H1 (cell line): ENCODE measurements around the gene TBC1D22A. TPM values are rescaled to one million over a fixed set of nuclear protein-coding genes. Genes with fewer than 3 reads are reported as not detected.

Experiments
- CEBPB ChIP-seq: IDR thresholded peaks from 2 replicates; pipeline ENCODE4 v1.6.1; 2012; ENCODE audit warnings: low read depth, low read length
- CTBP2 ChIP-seq: IDR thresholded peaks from 2 replicates; pipeline ENCODE4 v1.7.0; 2011; ENCODE audit warnings: borderline replicate concordance, mild to moderate bottlenecking, moderate library complexity, mixed read lengths, low read length; ENCODE audit not compliant: insufficient read depth, insufficient read length
- EP300 ChIP-seq, 2 experiments: IDR thresholded peaks; 1 replicate in 1 of 2; 2 replicates in 1 of 2; pipeline ENCODE4 v1.6.1; 2011 to 2012; ENCODE audit warnings: low read depth in 2 of 2, low read length in 2 of 2, mild to moderate bottlenecking in 2 of 2, borderline replicate concordance in 1 of 2, inconsistent platforms in 1 of 2, moderate library complexity in 1 of 2
- NANOG ChIP-seq: IDR thresholded peaks from 2 replicates; pipeline ENCODE4 v1.6.1; 2011; ENCODE audit warnings: low read length, low read depth, mild to moderate bottlenecking, inconsistent platforms; ENCODE audit not compliant: insufficient read depth, poor library complexity, severe bottlenecking
- NRF1 ChIP-seq: IDR thresholded peaks from 2 replicates; pipeline ENCODE4 v1.6.1; 2011; ENCODE audit warnings: mild to moderate bottlenecking, low read depth, low read length, improper control_type of control experiment
- SUZ12 ChIP-seq: fragments of 200-600 bp; sonication (generic); IDR thresholded peaks from 2 replicates; pipeline ENCODE4 v1.6.1; 2012; ENCODE audit warnings: mild to moderate bottlenecking, inconsistent platforms, low read length, moderate library complexity, mixed read lengths
- TAF7 ChIP-seq: optimal IDR thresholded peaks from 2 replicates; pipeline ENCODE3; 2011; ENCODE audit warnings: low read depth, mild to moderate bottlenecking, inconsistent platforms, low read length, moderate library complexity, borderline replicate concordance
- polyA plus RNA-seq, 7 experiments: library from polyadenylated mRNA; depleted of rRNA in 3 of 7; stranded (reverse) in 5 of 7; unstranded in 2 of 7; fragments of >200 nt in 5 of 7; fragments of 200-250 nt in 2 of 7; gene quantifications; 1 replicate in 5 of 7; 2 replicates in 1 of 7; 4 replicates in 1 of 7; pipeline versions ENCODE4 v1.2.1 to v1.2.3, GENCODE V29; 2011 to 2013; ENCODE audit warnings: missing spikeins in 2 of 7, mixed read lengths in 2 of 7
- total RNA-seq: library from RNA; stranded (reverse); fragmentation: NEBNext Ultra II Directional; extraction: Animal tissue kit (Norgen Biotek cat#: 25700); gene quantifications from 2 replicates; pipeline ENCODE4 v1.2.1, GENCODE V29; 2021
- TF ChIP-seq, protein P1 (sequence below): IDR thresholded peaks from 2 replicates; pipeline ENCODE4 v1.6.1; 2012; ENCODE audit warnings: low read length, inconsistent platforms

The TBC1D22A gene
- total and polyA plus RNA-seq, 2 of the 8 experiments (the other 6 are each of a cell fraction or from before 2014, with no cell fraction given): 11.9 to 18.4 TPM

GRCh38 chr22:46962406-46962805 lies 200.0 kb downstream of the TBC1D22A start (continued):
- no peak for TF ChIP-seq SUZ12
- no peak for TF ChIP-seq NRF1
- TF ChIP-seq, protein P1, sequence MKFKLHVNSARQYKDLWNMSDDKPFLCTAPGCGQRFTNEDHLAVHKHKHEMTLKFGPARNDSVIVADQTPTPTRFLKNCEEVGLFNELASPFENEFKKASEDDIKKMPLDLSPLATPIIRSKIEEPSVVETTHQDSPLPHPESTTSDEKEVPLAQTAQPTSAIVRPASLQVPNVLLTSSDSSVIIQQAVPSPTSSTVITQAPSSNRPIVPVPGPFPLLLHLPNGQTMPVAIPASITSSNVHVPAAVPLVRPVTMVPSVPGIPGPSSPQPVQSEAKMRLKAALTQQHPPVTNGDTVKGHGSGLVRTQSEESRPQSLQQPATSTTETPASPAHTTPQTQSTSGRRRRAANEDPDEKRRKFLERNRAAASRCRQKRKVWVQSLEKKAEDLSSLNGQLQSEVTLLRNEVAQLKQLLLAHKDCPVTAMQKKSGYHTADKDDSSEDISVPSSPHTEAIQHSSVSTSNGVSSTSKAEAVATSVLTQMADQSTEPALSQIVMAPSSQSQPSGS: no peak
- no peak for TF ChIP-seq TAF7
- no peak for TF ChIP-seq NANOG
- TF ChIP-seq EP300 (IDR thresholded peaks at IDR 0.05; ENCODE audit: borderline replicate concordance in 1 of 2, low read depth in 2 of 2, low read length in 2 of 2): no peak
- TF ChIP-seq CTBP2: no peak
- TF ChIP-seq CEBPB: no peak
